ENCODE measurements around the gene TMEM135. TPM values are rescaled to one million over a fixed set of nuclear protein-coding genes. Genes with fewer than 3 reads are reported as not detected.
"Not testable (repeated sequence)": the region's sequence is repeated elsewhere in the genome, so short reads cannot be mapped to it uniquely, and the experiment has no call there.

TMEM135 gene
- total RNA-seq, 5 donors from 2014 or later (not counting 1 experiment from before 2014, with no cell fraction given): 6.3 to 20.8 (median 12.7) TPM

DNA sequence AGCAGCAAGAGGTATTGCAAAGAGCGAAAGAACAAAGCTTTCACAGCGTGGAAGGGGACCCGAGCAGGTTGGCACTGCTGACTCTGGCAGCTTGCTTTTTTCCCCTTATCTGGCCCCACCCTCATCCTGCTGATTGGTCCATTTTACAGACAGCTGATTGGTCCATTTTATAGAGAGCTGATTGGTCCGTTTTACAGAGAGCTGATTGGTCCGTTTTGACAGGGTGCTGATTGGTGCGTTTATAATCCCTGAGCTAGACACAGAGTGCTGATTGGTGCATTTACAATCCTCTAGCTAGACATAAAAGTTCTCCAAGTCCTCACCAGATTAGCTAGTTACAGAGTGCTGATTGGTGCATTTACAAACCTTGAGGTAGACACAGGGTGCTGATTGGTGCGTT lies 247.9 kb downstream of the TMEM135 start:
- H3K36me3 ChIP-seq (ENCODE audit: control insufficient read depth in 2 of 2, extremely low read depth in 1 of 2, insufficient read depth in 1 of 2, low read length in 1 of 2); H3K27me3 Mint-ChIP-seq; H3K4me1 ChIP-seq (ENCODE audit: control insufficient read depth in 1 of 2, extremely low read depth in 1 of 2, insufficient read depth in 2 of 2, low read length in 2 of 2); H3K4me1 Mint-ChIP-seq; H3K27me3 ChIP-seq (replicated peaks in 1 of 2; ENCODE audit: control insufficient read depth in 2 of 2, extremely low read depth in 1 of 2, insufficient read depth in 2 of 2, low read length in 1 of 2); POLR2A ChIA-PET; ATAC-seq (replicated peaks in 1 of 4); H3K9me3 ChIP-seq; H3K4me3 ChIP-seq (ENCODE audit: control insufficient read depth in 1 of 2, extremely low read depth in 1 of 2, low read length in 1 of 2); H3K27ac Mint-ChIP-seq; DNase-seq; H3K36me3 Mint-ChIP-seq; H3K27ac ChIP-seq (ENCODE audit: low read length); H3K4me3 Mint-ChIP-seq; H3K9me3 Mint-ChIP-seq: not testable (repeated sequence)
- WGBS (ENCODE audit: insufficient coverage): no CpG with 5 or more reads among the region's 7 CpGs
- CTCF ChIA-PET: interaction anchor here (0.6 to 1.2 kb wide), 5 partner anchors 17 to 1795 kb away, joined by 3 to 10 read pairs (median 3); no protein-coding TSS in a partner anchor

DNA sequence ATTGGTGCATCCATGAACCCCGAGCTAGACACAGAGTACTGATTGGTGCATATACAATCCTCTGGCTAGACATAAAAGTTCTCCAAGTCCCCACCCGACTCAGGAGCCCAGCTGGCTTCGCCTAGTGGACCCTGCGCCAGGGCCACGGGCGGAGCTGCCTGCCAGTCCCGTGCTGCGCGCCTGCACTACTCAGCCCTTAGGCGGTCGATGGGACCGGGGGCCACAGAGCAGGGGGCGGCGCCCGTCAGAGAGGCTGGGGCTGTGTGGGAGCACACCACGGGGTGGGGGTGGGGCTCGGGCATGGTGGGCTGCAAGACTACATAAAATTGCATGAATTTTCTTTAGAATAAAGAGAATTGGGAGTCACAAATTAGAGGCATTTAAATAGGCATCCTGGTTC lies 248.6 kb downstream of the TMEM135 start:
- H3K4me3 Mint-ChIP-seq: no peak overlapping the region
- H3K9me3 Mint-ChIP-seq: no peaks in the 10 kb centered on the region
- DNase-seq: no peak
- H3K36me3 ChIP-seq (ENCODE audit: control insufficient read depth in 2 of 2, extremely low read depth in 1 of 2, insufficient read depth in 1 of 2, low read length in 1 of 2): no peaks in the 10 kb centered on the region
- H3K27me3 Mint-ChIP-seq: no peaks in the 10 kb centered on the region
- no peak overlapping the region for H3K27ac Mint-ChIP-seq
- ChIA-PET POLR2A (no interaction called here), CTCF (interaction anchor here (0.6 to 1.2 kb wide), 3 partner anchors 17 to 306 kb away, joined by 3 to 10 read pairs (median 4); no protein-coding TSS in a partner anchor)
- H3K27ac ChIP-seq (ENCODE audit: low read length): no peak overlapping the region
- H3K4me3 ChIP-seq (ENCODE audit: control insufficient read depth in 1 of 2, extremely low read depth in 1 of 2, low read length in 1 of 2): no peak overlapping the region
- H3K9me3 ChIP-seq: no peaks in the 10 kb centered on the region
- no peaks in the 10 kb centered on the region for H3K4me1 Mint-ChIP-seq
- no peaks in the 10 kb centered on the region for H3K4me1 ChIP-seq (ENCODE audit: control insufficient read depth in 1 of 2, extremely low read depth in 1 of 2, insufficient read depth in 2 of 2, low read length in 2 of 2)
- 98% methylated on average over 7 of the region's 17 CpGs for WGBS (ENCODE audit: insufficient coverage)
- ATAC-seq (replicated peaks in 1 of 4): no peak
- no peaks in the 10 kb centered on the region for H3K27me3 ChIP-seq (replicated peaks in 1 of 2; ENCODE audit: control insufficient read depth in 2 of 2, extremely low read depth in 1 of 2, insufficient read depth in 2 of 2, low read length in 1 of 2)
- peaks cover 3% of the 10 kb centered on the region for H3K36me3 Mint-ChIP-seq

DNA sequence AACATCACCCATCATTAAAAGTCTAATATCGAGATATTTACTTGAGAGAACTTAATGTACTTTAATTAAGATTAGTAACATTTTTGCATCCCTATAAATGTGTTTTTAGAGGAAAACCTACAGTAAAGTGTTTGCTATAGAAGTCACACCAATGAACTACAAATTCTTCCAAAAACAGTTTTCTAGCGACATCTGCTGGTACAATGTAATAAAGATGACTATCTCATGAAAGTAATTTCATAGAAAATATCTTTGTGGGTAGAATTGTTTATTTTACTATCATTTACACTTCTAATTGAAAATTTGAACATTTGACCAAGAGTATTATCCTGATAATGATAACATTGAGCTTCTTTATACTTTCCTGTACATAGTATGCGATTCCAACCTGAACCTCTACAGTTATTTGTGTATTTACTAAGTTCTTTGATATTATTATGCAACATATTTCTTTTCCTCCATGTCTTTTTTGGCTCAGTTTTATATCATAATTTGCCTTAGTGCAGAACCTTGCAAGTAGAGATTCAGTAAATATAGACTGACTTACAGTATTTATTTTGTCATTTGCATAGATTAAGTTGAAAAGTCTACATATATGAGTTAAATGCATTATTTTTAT lies 252.7 kb downstream of the TMEM135 start:
- H3K27me3 Mint-ChIP-seq: no peaks in the 10 kb centered on the region
- peaks cover 4% of the 10 kb centered on the region for H3K36me3 Mint-ChIP-seq
- CTCF ChIA-PET: interaction anchor here (0.5 to 3.4 kb wide), 10 partner anchors 37 to 359 kb away, joined by 3 to 27 read pairs (median 3); no protein-coding TSS in a partner anchor

DNA sequence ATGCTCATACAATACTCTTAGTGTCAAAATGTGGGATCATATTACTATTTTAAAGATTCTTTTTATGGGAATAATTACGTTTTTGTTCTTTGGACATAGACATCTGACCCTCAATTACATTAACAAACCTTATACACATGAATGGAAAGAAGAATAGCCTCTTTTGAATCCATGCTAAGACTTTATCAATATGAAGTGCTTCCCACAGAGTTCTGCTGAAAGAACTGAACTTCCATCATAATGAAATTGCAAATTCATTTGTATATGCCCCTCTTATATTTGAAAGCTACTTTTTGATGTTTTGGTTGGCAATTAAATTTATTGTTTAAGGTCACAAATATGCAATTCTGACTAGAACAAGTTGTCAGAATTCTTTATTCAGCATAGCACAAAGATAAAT lies 254.9 kb downstream of the TMEM135 start:
- no peak overlapping the region for H3K27ac Mint-ChIP-seq
- no CpG with 5 or more reads among the region's 1 CpG for WGBS (ENCODE audit: insufficient coverage)

More for the DNA sequence above, 252.7 kb downstream of the TMEM135 start:
- no peaks in the 10 kb centered on the region for H3K9me3 ChIP-seq
- H3K27ac Mint-ChIP-seq: no peak overlapping the region
- H3K36me3 ChIP-seq (ENCODE audit: control insufficient read depth in 2 of 2, extremely low read depth in 1 of 2, insufficient read depth in 1 of 2, low read length in 1 of 2): no peaks in the 10 kb centered on the region
- DNase-seq (peak in 1 of 35 experiments; percentile 70), ATAC-seq (replicated peaks in 1 of 4) (no peak)
- no CpG with 5 or more reads among the region's 3 CpGs for WGBS (ENCODE audit: insufficient coverage)
- H3K9me3 Mint-ChIP-seq: no peaks in the 10 kb centered on the region
- H3K4me3 ChIP-seq (ENCODE audit: control insufficient read depth in 1 of 2, extremely low read depth in 1 of 2, low read length in 1 of 2): no peak overlapping the region
- no peak overlapping the region for H3K27ac ChIP-seq (ENCODE audit: low read length)
- H3K4me1 Mint-ChIP-seq: no peaks in the 10 kb centered on the region
- H3K4me1 ChIP-seq (ENCODE audit: control insufficient read depth in 1 of 2, extremely low read depth in 1 of 2, insufficient read depth in 2 of 2, low read length in 2 of 2): no peaks in the 10 kb centered on the region
- H3K27me3 ChIP-seq (replicated peaks in 1 of 2; ENCODE audit: control insufficient read depth in 2 of 2, extremely low read depth in 1 of 2, insufficient read depth in 2 of 2, low read length in 1 of 2): no peaks in the 10 kb centered on the region
- H3K4me3 Mint-ChIP-seq: no peak overlapping the region
- POLR2A ChIA-PET: no interaction called here

DNA sequence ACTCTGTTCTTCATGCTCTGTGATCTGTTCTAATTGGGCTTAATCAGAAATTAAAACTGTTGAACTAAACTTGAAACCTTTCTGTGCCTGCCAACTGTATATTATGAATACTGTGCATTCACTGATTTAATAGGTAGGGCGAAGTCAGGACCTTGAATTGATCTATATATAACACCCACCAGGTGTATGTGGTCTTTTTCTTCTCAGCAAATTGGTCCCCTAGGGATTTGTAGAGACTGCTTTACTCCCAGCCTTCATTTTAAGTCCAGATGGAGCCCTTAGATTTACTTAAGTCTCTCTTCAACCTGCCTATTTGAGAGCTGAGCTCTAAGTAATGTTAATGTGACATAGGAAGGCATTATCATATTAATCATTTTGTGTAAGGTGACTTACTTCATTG lies 257.5 kb downstream of the TMEM135 start:
- WGBS (ENCODE audit: insufficient coverage): no CpG with 5 or more reads among the region's 1 CpG
- Histone ChIP-seq H3K4me3 (ENCODE audit: control insufficient read depth in 1 of 2, extremely low read depth in 1 of 2, low read length in 1 of 2) (no peak overlapping the region), H3K27ac (ENCODE audit: low read length) (no peak overlapping the region), H3K4me1 (ENCODE audit: control insufficient read depth in 1 of 2, extremely low read depth in 1 of 2, insufficient read depth in 2 of 2, low read length in 2 of 2) (no peaks in the 10 kb centered on the region), H3K9me3 (no peaks in the 10 kb centered on the region), H3K36me3 (ENCODE audit: control insufficient read depth in 2 of 2, extremely low read depth in 1 of 2, insufficient read depth in 1 of 2, low read length in 1 of 2) (no peaks in the 10 kb centered on the region), H3K27me3 (replicated peaks in 1 of 2; ENCODE audit: control insufficient read depth in 2 of 2, extremely low read depth in 1 of 2, insufficient read depth in 2 of 2, low read length in 1 of 2) (no peaks in the 10 kb centered on the region)
- ATAC-seq (replicated peaks in 1 of 4) (no peak), DNase-seq (no peak)
- CTCF ChIA-PET: interaction anchor here (0.6 to 1.5 kb wide), 2 partner anchors 184 to 318 kb away, joined by 3 to 5 read pairs; no protein-coding TSS in a partner anchor
- Mint-ChIP-seq H3K36me3 (peaks cover 8% of the 10 kb centered on the region), H3K4me3 (no peak overlapping the region), H3K27me3 (no peaks in the 10 kb centered on the region), H3K27ac (no peak overlapping the region), H3K9me3 (no peaks in the 10 kb centered on the region), H3K4me1 (peaks cover 3 to 5% (median 4%) of the 10 kb centered on the region in 3 donors)
- POLR2A ChIA-PET: no interaction called here

More for the DNA sequence above, 254.9 kb downstream of the TMEM135 start:
- no peaks in the 10 kb centered on the region for H3K27me3 Mint-ChIP-seq
- ATAC-seq (replicated peaks in 1 of 4) (no peak), DNase-seq (no peak)
- Histone ChIP-seq H3K9me3 (no peaks in the 10 kb centered on the region), H3K27ac (ENCODE audit: low read length) (no peak overlapping the region), H3K4me1 (ENCODE audit: control insufficient read depth in 1 of 2, extremely low read depth in 1 of 2, insufficient read depth in 2 of 2, low read length in 2 of 2) (no peaks in the 10 kb centered on the region), H3K27me3 (replicated peaks in 1 of 2; ENCODE audit: control insufficient read depth in 2 of 2, extremely low read depth in 1 of 2, insufficient read depth in 2 of 2, low read length in 1 of 2) (no peaks in the 10 kb centered on the region), H3K4me3 (ENCODE audit: control insufficient read depth in 1 of 2, extremely low read depth in 1 of 2, low read length in 1 of 2) (no peak overlapping the region), H3K36me3 (ENCODE audit: control insufficient read depth in 2 of 2, extremely low read depth in 1 of 2, insufficient read depth in 1 of 2, low read length in 1 of 2) (no peaks in the 10 kb centered on the region)
- H3K9me3 Mint-ChIP-seq: no peaks in the 10 kb centered on the region
- ChIA-PET POLR2A (no interaction called here), CTCF (interaction anchor here in 1 of 2 donors (0.6 kb wide), 1 partner anchor 375 kb away, joined by 3 read pairs; no protein-coding TSS in a partner anchor)
- no peak overlapping the region for H3K4me3 Mint-ChIP-seq
- peaks cover 8% of the 10 kb centered on the region for H3K36me3 Mint-ChIP-seq
- no peaks in the 10 kb centered on the region for H3K4me1 Mint-ChIP-seq

DNA sequence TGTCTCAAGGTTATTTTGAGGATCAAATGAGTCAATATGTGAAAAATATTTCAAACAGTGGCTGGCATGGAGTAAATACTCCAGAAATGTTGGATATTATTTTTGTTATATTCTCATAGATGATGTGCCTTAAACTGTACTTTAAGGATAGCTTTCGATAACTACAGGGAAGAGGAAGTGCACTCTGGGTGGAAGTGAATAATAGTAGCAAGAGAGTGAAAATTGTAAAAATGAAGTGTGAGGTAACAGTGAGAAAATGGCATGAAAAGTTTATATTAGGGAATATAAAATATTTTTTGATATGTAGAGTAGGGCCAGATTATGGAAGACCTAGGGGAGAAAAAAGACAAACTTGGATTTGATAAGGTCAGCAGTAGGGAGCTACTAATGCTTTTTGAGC lies 258.9 kb downstream of the TMEM135 start:
- Histone ChIP-seq H3K27me3 (replicated peaks in 1 of 2; ENCODE audit: control insufficient read depth in 2 of 2, extremely low read depth in 1 of 2, insufficient read depth in 2 of 2, low read length in 1 of 2) (no peaks in the 10 kb centered on the region), H3K4me3 (ENCODE audit: control insufficient read depth in 1 of 2, extremely low read depth in 1 of 2, low read length in 1 of 2) (no peak overlapping the region), H3K36me3 (ENCODE audit: control insufficient read depth in 2 of 2, extremely low read depth in 1 of 2, insufficient read depth in 1 of 2, low read length in 1 of 2) (no peaks in the 10 kb centered on the region), H3K27ac (ENCODE audit: low read length) (no peak overlapping the region), H3K4me1 (ENCODE audit: control insufficient read depth in 1 of 2, extremely low read depth in 1 of 2, insufficient read depth in 2 of 2, low read length in 2 of 2) (no peaks in the 10 kb centered on the region), H3K9me3 (no peaks in the 10 kb centered on the region)
- DNase-seq (no peak), ATAC-seq (replicated peaks in 1 of 4) (no peak)
- CTCF ChIA-PET: no interaction called here
- no peaks in the 10 kb centered on the region for H3K9me3 Mint-ChIP-seq
- H3K4me3 Mint-ChIP-seq: no peak overlapping the region
- H3K27ac Mint-ChIP-seq: no peak overlapping the region
- H3K27me3 Mint-ChIP-seq: no peaks in the 10 kb centered on the region
- H3K4me1 Mint-ChIP-seq: peaks cover 3 to 5% (median 4%) of the 10 kb centered on the region in 3 donors
- H3K36me3 Mint-ChIP-seq: peaks cover 8% of the 10 kb centered on the region
- WGBS (ENCODE audit: insufficient coverage): 92% methylated on average over 1 of the region's 1 CpG
- POLR2A ChIA-PET: interaction anchor here in 1 of 2 donors (0.5 to 0.6 kb wide), 2 partner anchors 9 to 181 kb away, joined by 3 to 4 read pairs; no protein-coding TSS in a partner anchor

All from T-cell (primary cell).